H9 (cell line): Measurements from ENCODE around the gene DNAH8. TPM values are rescaled to one million over a fixed set of nuclear protein-coding genes. Genes with fewer than 3 reads are reported as not detected.
"Not testable (repeated sequence)": the region's sequence is repeated elsewhere in the genome, so short reads cannot be mapped to it uniquely, and the experiment has no call there.

Source experiments
- DNase-seq: peaks from one replicate; pipeline ENCODE4 v3.0.0-alpha.2; 2017
- H2AFZ ChIP-seq: one replicate; pipeline ENCODE4 v1.6.1; 2013; ENCODE audit warnings: mild to moderate bottlenecking, low read length, control low read depth, moderate library complexity
- H2AK5ac ChIP-seq: 2 replicates; pipeline ENCODE4 v1.6.1; 2013; ENCODE audit warnings: low read length, control low read depth, mixed read lengths; ENCODE audit not compliant: insufficient read length
- H2BK120ac ChIP-seq: one replicate; pipeline ENCODE4 v1.6.1; 2013; ENCODE audit warnings: low read depth, mild to moderate bottlenecking, low read length, control low read depth, inconsistent platforms; ENCODE audit not compliant: poor library complexity, severe bottlenecking
- H2BK12ac ChIP-seq: 2 replicates; pipeline ENCODE4 v1.6.1; 2013; ENCODE audit warnings: low read length, control low read depth, mixed read lengths, low read depth; ENCODE audit not compliant: insufficient read length
- H2BK15ac ChIP-seq: 2 replicates; pipeline ENCODE4 v1.6.1; 2013; ENCODE audit warnings: low read depth, low read length, control low read depth
- H2BK20ac ChIP-seq: one replicate; pipeline ENCODE4 v1.6.1; 2013; ENCODE audit warnings: low read depth, mild to moderate bottlenecking, low read length, control low read depth, inconsistent platforms; ENCODE audit not compliant: poor library complexity, severe bottlenecking
- H2BK5ac ChIP-seq: 2 replicates; pipeline ENCODE4 v1.6.1; 2013; ENCODE audit warnings: low read length, control low read depth, mixed read lengths; ENCODE audit not compliant: insufficient read length
- H3K14ac ChIP-seq: 2 replicates; pipeline ENCODE4 v1.6.1; 2013; ENCODE audit warnings: low read length, control low read depth; ENCODE audit not compliant: insufficient read depth
- H3K18ac ChIP-seq: 2 replicates; pipeline ENCODE4 v1.6.1; 2013; ENCODE audit warnings: low read depth, mild to moderate bottlenecking, mixed read lengths, low read length, control low read depth; ENCODE audit not compliant: insufficient read length
- H3K23ac ChIP-seq: 2 replicates; pipeline ENCODE4 v1.6.1; 2013; ENCODE audit warnings: low read length, control low read depth, mixed read lengths, low read depth; ENCODE audit not compliant: insufficient read length
- H3K23me2 ChIP-seq: 2 replicates; pipeline ENCODE4 v1.6.1; 2013; ENCODE audit warnings: low read depth, mild to moderate bottlenecking, mixed read lengths, low read length, control low read depth; ENCODE audit not compliant: insufficient read length, poor library complexity, severe bottlenecking
- H3K27ac ChIP-seq: 2 replicates; pipeline ENCODE4 v1.5.1; 2013; ENCODE audit warnings: low read length, control low read depth, mixed read lengths, low read depth; ENCODE audit not compliant: insufficient read length
- H3K27me3 ChIP-seq: 2 replicates; pipeline ENCODE4 v1.6.1; 2013; ENCODE audit warnings: low read length, control low read depth, inconsistent platforms; ENCODE audit not compliant: insufficient read depth
- H3K4ac ChIP-seq: 2 replicates; pipeline ENCODE4 v1.6.1; 2013; ENCODE audit warnings: low read depth, mild to moderate bottlenecking, control low read depth, inconsistent platforms, low read length, moderate library complexity
- H3K4me1 ChIP-seq: 2 replicates; pipeline ENCODE4 v1.6.1; 2013; ENCODE audit warnings: low read length, control low read depth, inconsistent platforms; ENCODE audit not compliant: insufficient read depth
- H3K4me2 ChIP-seq: 2 replicates; pipeline ENCODE4 v1.6.1; 2013; ENCODE audit warnings: low read length, control low read depth, mixed read lengths; ENCODE audit not compliant: insufficient read length, insufficient read depth
- H3K56ac ChIP-seq: 2 replicates; pipeline ENCODE4 v1.6.1; 2013; ENCODE audit warnings: low read depth, mild to moderate bottlenecking, mixed read lengths, low read length, control low read depth; ENCODE audit not compliant: insufficient read length
- H3K79me1 ChIP-seq: 2 replicates; pipeline ENCODE4 v1.6.1; 2013; ENCODE audit warnings: low read depth, mild to moderate bottlenecking, moderate library complexity, low read length, control low read depth, inconsistent platforms; ENCODE audit not compliant: insufficient read depth, poor library complexity, severe bottlenecking
- H3K79me2 ChIP-seq: 2 replicates; pipeline ENCODE4 v1.6.1; 2013; ENCODE audit warnings: low read length, control low read depth, inconsistent platforms; ENCODE audit not compliant: insufficient read depth
- H3K9ac ChIP-seq: 2 replicates; pipeline ENCODE4 v1.6.1; 2013; ENCODE audit warnings: low read length, control low read depth, mixed read lengths; ENCODE audit not compliant: insufficient read length; ENCODE audit errors: extremely low read depth
- H3K9me3 ChIP-seq: one replicate; pipeline ENCODE4 v1.6.1; 2013; ENCODE audit warnings: low read depth, low read length, inconsistent platforms; ENCODE audit not compliant: control insufficient read depth
- H3T11ph ChIP-seq: one replicate; pipeline ENCODE4 v1.6.1; 2013; ENCODE audit warnings: mild to moderate bottlenecking, low read length, control low read depth, inconsistent platforms
- H4K20me1 ChIP-seq: one replicate; pipeline ENCODE4 v1.6.1; 2013; ENCODE audit not compliant: control insufficient read depth, insufficient read length, insufficient read depth
- H4K5ac ChIP-seq: 2 replicates; pipeline ENCODE4 v1.6.1; 2013; ENCODE audit warnings: low read depth, mild to moderate bottlenecking, mixed read lengths, low read length, control low read depth; ENCODE audit not compliant: insufficient read length
- H4K8ac ChIP-seq: replicated peaks from 2 replicates; pipeline ENCODE4 v1.6.1; 2013; ENCODE audit warnings: low read length, control low read depth, mixed read lengths, low read depth; ENCODE audit not compliant: insufficient read length
- H4K91ac ChIP-seq: 2 replicates; pipeline ENCODE4 v1.6.1; 2013; ENCODE audit warnings: low read depth, mild to moderate bottlenecking, moderate library complexity, mixed read lengths, low read length, control low read depth; ENCODE audit not compliant: insufficient read length
- H3K27ac Mint-ChIP-seq, 3 experiments: 2 replicates in 2 of 3; 3 replicates in 1 of 3; pipeline ENCODE4 v1.8.0; 2020 to 2021; ENCODE audit warnings: mixed read lengths in 3 of 3, mild to moderate bottlenecking in 1 of 3, moderate library complexity in 1 of 3
- H3K27me3 Mint-ChIP-seq: 2 replicates; pipeline ENCODE4 v1.8.0; 2021; ENCODE audit warnings: low read depth, mild to moderate bottlenecking, moderate library complexity, mixed read lengths
- H3K36me3 Mint-ChIP-seq, 3 experiments: 2 replicates in 2 of 3; 3 replicates in 1 of 3; pipeline ENCODE4 v1.8.0; 2020 to 2021; ENCODE audit warnings: low read depth in 3 of 3, mixed read lengths in 3 of 3; ENCODE audit not compliant: insufficient read depth in 1 of 3
- H3K4me1 Mint-ChIP-seq, 2 experiments: 2 replicates each; pipeline ENCODE4 v1.8.0; 2020; ENCODE audit warnings: mixed read lengths in 2 of 2
- H3K4me3 Mint-ChIP-seq, 2 experiments: 2 replicates in 1 of 2; 3 replicates in 1 of 2; pipeline ENCODE4 v1.8.0; 2020 to 2021; ENCODE audit warnings: mild to moderate bottlenecking in 2 of 2, mixed read lengths in 2 of 2, moderate library complexity in 1 of 2
- H3K9me3 Mint-ChIP-seq, 2 experiments: 2 replicates in 1 of 2; 3 replicates in 1 of 2; pipeline ENCODE4 v1.8.0; 2020; ENCODE audit warnings: mild to moderate bottlenecking in 2 of 2, mixed read lengths in 2 of 2, moderate library complexity in 1 of 2
- CTCF ChIP-seq: fragments of 200-600 bp; sonication (generic); conservative IDR thresholded peaks from 3 replicates; pipeline ENCODE4 v1.8.0; 2021; ENCODE audit warnings: antibody characterized with exemption, mild to moderate bottlenecking
- WGBS: extraction: QIAGEN DNeasy Blood & Tissue Kit; methylation state at CpG from one replicate; pipeline ENCODE4 v1.1.7; 2013; ENCODE audit warnings: missing lambda C conversion rate, low lambda C conversion rate, mixed read lengths; ENCODE audit not compliant: insufficient read length; ENCODE audit errors: extremely low coverage; 5-methylcytosine and 5-hydroxymethylcytosine counted together
- total RNA-seq: library from RNA; stranded (reverse); gene quantifications from 2 replicates; pipeline ENCODE4 v1.2.1, GENCODE V29; 2021

Gene DNAH8
- total RNA-seq, 1 experiment from 2014 or later: not detected

GRCh38 chr6:38873001-38873400 lies 157.9 kb downstream of the DNAH8 start:
- DNase-seq: no peak
- Histone ChIP-seq H4K91ac (no peak overlapping the region), H2AFZ (no peak overlapping the region)

DNA sequence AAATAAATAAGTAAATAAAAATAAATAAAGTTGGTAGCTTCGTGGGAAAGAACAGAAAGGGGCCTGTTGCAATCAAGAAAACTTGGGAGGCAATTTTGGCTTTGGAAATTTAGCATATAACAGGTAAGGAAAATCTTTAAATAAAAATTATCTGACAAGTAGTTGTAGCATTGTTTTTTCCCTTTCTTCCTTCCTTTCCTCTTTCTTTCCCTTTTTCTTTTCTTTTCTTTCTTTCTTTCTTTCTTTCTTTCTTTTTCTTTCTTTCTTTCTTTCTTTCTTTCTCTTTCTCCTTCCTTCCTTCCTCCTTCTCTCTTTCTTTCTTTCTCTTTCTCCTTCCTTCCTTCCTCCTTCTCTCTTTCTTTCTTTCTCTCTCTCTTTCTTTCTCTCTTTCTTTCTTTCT lies 158.7 kb downstream of the DNAH8 start:
- H3K9ac ChIP-seq, H2AK5ac ChIP-seq, H3K9me3 ChIP-seq, H4K20me1 ChIP-seq, H2BK120ac ChIP-seq, H3K36me3 Mint-ChIP-seq, H3K4me1 ChIP-seq, H3K4me3 Mint-ChIP-seq, H2AFZ ChIP-seq, H2BK20ac ChIP-seq, H4K8ac ChIP-seq, H3K18ac ChIP-seq, H4K5ac ChIP-seq, H3K79me1 ChIP-seq, H4K91ac ChIP-seq, H3K27ac Mint-ChIP-seq, H2BK12ac ChIP-seq, H3K27me3 Mint-ChIP-seq, H2BK15ac ChIP-seq, H2BK5ac ChIP-seq, H3T11ph ChIP-seq, H3K4me2 ChIP-seq, H3K14ac ChIP-seq, H3K27ac ChIP-seq, H3K27me3 ChIP-seq, H3K9me3 Mint-ChIP-seq, H3K23me2 ChIP-seq, H3K23ac ChIP-seq, H3K4ac ChIP-seq, DNase-seq, H3K56ac ChIP-seq, H3K79me2 ChIP-seq: not testable (repeated sequence)
- peaks cover 9 to 15% of the 10 kb centered on the region in 2 experiments for H3K4me1 Mint-ChIP-seq
- WGBS: no CpG with 5 or more reads among the region's 1 CpG

More at GRCh38 chr6:38873001-38873400, 157.9 kb downstream of the DNAH8 start:
- Histone ChIP-seq H3K4me1 (0 out of 2 replicates have a peak, but pooled peaks cover 3% of the 10 kb centered on the region), H3K9ac (no peak overlapping the region), H3K79me2 (no peaks in the 10 kb centered on the region), H3K4ac (no peak overlapping the region), H4K5ac (no peak overlapping the region), H3K27ac (no peak overlapping the region), H4K20me1 (no peaks in the 10 kb centered on the region), H2BK5ac (no peak overlapping the region), H4K8ac (no peak overlapping the region), H3K27me3 (no peaks in the 10 kb centered on the region), H2BK15ac (no peak overlapping the region), H3T11ph (no peak overlapping the region), H3K14ac (no peak overlapping the region; the same call in 1 of the 2 replicates), H2BK120ac (no peak overlapping the region), H2BK20ac (no peak overlapping the region), H3K56ac (no peak overlapping the region), H3K18ac (no peak overlapping the region), H2AK5ac (no peak overlapping the region), H3K9me3 (no peaks in the 10 kb centered on the region), H2BK12ac (no peak overlapping the region), H3K4me2 (no peak overlapping the region), H3K23me2 (no peaks in the 10 kb centered on the region), H3K79me1 (no peaks in the 10 kb centered on the region), H3K23ac (no peak overlapping the region)
- peaks cover 5% of the 10 kb centered on the region for H3K27me3 Mint-ChIP-seq
- H3K4me1 Mint-ChIP-seq: peaks cover 9 to 15% of the 10 kb centered on the region in 2 experiments
- H3K4me3 Mint-ChIP-seq: no peak overlapping the region
- H3K36me3 Mint-ChIP-seq: no peaks in the 10 kb centered on the region
- no peaks in the 10 kb centered on the region for H3K9me3 Mint-ChIP-seq
- no CpG with 5 or more reads among the region's 6 CpGs for WGBS
- no peak overlapping the region for H3K27ac Mint-ChIP-seq
- TF ChIP-seq CTCF: no peak
